Esophagus muscularis mucosa (tissue), 3 donors: ENCODE results near the gene MAPK8IP3.

ENCODE experiments used
- CTCF ChIP-seq, 3 experiments: fragments of 200-600 bp in 2 of 3; fragments of 450-650 bp in 1 of 3; sonication (generic) in 2 of 3; IDR thresholded peaks; one replicate each; pipeline ENCODE4 v1.5.1; 2017 to 2019; ENCODE audit warnings: antibody characterized with exemption in 3 of 3, mild to moderate bottlenecking in 2 of 3, moderate library complexity in 1 of 3
- POLR2AphosphoS5 ChIP-seq, 2 donors: sonication (generic); formaldehyde crosslinking; IDR thresholded peaks; one replicate each; pipeline ENCODE4 v1.6.1; 2017; ENCODE audit warnings: antibody characterized with exemption in 2 of 2

- TF ChIP-seq CTCF (IDR thresholded peaks at IDR 0.05) (no peak), POLR2AphosphoS5 (IDR thresholded peaks at IDR 0.05) (no peak)
Measured at GRCh38 chr16:1709356-1709755, 3.4 kb downstream of the MAPK8IP3 start.
